HG02885 (cell line): ENCODE measurements around the gene MAVS.
"Not testable (repeated sequence)": the region's sequence is repeated elsewhere in the genome, so short reads cannot be mapped to it uniquely, and the experiment has no call there.

Experiments used
- ATAC-seq: cut with Tn5 transposase; IDR thresholded peaks from one replicate; pipeline ENCODE4 v1.9.1; 2021; ENCODE audit warnings: mild to moderate bottlenecking; ENCODE audit not compliant: unreplicated experiment, poor library complexity

Gene MAVS

DNA sequence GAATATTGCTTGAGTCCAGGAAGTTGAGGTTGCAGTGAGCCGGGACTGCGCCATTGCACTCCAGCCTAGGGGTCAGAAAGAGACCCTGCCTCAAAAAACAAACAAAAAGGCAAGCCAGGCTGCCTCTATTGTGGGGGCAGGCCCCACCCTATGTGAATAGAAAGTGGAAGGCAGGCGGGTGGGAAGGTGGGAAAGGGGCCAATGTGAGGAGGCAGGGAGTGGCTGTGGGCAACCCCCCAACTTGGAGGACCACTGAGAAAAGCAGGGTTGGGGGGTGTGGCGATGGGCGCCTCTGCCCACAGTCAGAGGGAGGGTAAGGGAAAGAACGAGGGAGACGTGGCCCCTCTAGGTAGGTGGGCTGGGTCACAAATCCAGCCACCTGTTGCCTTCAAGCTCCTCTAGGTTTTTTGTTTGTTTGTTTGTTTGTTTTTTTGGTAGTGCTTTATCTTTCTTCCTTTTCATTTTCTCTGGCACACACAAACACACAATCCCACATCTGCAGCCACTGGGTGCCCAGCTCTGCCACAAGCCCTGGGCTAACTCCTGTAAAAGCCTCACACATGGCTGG is 31.6 kb upstream of the MAVS start:
- ATAC-seq, result no peak

DNA sequence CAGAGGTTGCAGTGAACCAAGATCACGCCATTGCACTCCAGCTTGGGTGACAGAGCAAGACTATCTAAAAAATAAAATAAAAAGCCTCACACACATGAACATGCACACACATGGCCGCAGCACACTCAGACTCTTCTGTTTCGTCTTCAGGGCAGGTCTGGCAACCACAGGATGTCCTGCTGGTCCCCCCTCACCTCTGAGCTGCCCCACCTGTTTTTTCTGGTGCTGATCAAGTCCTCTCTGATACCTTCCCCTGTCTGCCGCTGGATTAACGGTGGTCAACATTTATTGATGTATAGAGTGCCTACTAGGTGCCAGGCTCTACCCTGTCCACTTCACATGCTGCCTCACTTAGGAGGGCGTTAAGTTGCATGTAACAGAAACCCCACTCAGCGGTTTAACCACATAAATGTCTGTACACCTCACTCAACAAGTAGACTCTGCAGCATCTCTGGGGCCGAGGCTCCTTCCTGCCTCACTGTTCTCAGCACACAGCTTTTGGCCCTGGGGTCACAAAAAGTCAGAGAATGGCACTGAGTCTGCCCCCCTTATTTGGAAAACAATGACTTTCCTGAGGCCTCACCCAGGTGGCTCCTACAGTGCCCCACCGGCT is 30.8 kb upstream of the MAVS start:
- ATAC-seq, result no peak

DNA sequence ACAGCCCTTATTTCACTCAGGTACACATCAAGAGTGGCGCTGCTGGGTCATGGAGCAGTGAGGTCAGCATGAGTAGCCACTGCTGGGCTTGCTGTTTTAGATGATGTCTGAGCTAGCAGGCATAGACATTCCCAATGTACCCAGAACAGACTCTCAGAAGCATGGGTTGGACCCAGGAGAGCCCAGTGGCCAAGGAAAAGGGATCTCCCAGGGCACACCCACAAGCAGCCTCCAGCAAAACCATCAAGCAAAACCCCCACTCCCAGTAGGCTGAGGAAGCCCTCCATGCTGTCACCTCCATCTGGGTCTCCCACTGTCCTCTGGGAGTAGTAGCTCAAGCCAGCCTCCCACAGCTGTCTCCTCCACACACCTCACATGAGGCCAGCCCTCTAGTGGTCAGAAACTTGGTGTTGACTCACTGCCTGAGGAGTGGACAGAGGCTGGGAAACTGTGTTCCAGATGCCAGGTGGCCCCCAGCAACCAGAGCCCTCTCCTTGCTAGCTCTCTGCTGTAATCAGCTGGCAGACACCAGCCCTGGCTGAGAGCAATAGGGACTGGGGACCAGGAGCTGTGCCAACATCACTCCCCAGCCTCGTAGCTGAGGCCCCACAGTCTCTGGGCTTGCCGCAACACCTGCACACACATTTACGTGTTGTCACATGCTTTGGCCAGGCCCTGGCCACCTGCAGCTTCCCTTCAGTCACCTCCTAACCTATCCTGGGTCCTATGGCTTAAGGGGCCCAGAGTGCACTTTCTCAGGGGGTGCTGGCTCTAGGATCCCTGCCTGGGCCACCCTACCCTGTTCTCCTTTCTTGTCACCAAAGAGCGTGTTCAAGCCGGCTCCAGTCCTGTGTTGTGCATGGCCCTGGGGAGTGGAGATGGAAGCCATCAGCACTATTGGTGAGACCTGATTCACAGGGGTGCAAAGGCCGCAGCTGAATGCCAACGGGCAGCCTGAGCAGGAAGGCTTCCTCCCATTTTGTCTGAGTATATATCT is 28.2 kb upstream of the MAVS start:
- no peak for ATAC-seq

DNA sequence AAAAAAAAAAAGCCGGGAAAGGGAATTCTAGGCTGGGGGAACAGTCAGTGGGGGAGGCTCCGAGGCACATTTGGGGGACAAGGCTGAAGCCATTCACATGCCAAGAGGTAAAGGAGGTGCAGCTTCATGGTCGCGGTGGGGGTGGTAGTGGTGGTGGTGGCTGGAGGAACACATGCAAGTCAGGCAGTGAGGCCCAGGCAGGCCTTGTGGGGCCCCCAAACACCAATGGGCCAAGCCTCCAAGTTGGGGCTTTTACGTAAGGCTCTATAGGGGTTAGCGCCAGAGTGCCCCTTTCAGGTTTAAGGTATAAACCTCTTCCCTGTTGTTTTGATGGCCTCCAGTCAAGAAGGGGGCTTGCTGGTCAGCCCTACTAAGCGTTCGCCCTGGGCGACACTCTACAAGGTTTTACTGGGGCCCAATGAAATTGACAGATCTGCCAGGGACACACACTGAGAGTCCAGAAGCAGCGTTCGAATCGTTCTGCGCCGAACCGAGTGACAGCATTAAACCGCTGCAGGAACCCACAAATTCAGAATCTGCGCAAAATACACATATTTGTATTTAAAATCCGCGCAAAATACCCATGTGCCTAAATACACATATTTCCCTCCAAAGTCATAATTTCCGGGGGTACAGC is 27.1 kb upstream of the MAVS start:
- ATAC-seq, result no peak

DNA sequence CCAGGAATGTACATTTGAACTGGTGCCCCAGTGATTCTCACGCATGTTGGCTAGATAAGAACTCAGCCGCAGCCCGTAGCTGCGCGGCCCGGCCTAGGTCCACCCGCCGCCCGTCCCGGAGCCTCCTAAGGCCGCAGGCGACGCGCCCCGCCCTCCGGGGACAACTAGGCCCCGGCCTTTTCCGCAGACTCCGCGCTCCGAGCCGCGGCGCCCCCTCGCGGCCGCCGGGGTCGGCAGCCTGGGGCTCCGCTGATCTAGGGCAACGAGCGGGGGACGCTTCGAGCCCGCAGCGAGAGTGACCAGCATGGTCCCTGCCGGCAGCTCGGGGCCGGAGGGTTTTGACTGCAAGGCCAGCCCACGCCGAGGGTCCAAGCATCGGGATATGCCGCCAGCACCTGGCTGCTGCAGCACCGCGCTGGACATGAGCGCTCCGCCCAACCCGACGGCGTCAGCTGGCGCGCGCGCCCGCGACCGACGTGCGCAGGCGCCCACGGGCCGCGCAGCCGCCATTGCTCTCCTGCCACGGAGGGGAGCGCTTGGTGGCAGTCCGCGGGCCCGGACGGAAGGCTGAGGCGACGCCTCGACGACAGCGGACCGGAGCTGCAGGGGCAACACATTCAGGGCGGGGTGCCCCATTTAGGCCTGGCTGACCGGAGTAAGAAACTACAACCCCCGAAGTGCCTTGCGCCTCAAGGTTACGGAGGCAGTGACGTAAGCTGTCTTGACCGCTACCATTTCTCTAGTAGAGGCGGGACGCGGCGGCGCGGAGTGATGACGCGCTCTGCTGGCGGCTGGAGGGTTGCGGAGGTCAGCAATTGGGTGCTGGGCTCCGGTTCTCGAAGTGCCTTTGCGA is 26.4 kb upstream of the MAVS start, which contains the start of gene AP5S1:
AP5S1 (plus strand) TSS at position 500 of the 853 bp plus-strand sequence. CDS start 1,571 bp downstream, outside the sequence.
- ATAC-seq, result peak; percentile 88

DNA sequence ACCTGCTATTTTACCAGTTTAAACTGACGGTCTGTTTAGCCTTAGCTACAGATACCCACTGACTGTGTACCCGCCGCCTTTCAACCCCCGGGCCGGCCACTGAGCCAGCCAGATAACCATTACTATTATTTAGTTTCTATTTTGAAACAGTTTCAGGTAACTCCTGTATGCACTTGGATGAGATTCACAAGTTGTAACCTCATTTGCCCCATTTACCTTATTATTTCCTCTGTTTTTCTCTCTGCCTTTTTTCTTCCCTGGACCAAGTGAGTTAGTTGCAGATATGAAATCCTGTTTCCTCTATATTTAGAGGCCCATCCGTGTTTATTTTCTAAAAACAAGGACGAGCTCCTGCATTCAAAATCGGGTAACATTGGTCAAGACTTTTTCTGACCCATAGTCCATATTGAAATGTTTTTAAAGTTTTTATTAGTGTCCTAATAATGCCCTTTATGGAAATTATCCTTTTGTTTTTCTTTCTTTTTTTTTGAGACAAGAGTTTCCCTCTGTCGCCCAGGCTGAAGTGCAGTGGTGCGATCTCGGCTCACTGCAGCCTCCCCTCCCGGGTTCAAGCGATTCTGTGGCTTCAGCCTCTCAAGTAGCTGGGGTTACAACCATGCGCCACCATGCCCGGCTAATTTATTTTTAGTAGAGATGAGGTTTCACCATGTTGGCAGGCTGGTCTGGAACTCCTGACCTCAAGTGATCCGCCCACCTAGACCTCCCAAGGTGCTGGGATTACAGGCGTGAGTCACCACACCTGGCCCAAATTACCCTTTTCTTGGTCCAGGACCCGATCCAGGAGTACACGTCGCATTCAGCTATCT is 25.5 kb upstream of the MAVS start:
- ATAC-seq, result peak; percentile 1

DNA sequence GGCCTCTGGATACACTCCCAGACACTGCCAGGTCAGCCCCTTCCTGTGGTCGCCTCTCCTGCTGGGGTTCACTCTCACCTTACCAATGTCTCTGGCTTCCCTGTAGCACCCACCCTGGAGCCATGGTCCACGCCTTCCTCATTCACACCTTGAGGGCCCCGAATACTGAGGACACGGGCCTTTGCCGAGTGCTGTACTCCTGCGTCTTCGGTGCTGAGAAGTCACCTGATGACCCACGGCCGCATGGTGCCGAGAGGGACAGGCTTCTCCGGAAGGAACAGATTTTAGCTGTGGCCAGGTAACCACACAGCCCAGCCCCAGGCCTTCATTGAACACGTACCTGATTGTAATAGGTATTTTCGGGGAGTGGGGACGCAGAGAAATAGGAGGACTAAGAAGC is 24.6 kb upstream of the MAVS start:
- ATAC-seq, result no peak

DNA sequence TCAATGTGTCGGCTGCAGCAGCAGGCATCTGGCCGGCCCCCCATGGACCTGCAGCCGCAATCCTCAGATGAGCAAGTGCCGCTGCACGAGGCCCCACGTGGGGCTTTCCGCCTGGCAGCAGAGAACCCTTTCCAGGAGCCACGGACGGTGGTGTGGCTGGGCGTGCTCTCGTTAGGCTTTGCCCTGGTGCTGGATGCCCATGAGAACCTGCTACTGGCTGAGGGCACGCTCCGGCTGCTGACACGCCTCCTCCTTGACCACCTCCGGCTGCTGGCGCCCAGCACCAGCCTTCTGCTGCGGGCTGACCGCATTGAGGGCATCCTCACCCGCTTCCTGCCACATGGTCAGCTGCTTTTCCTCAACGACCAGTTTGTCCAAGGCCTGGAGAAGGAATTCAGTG is 22.8 kb upstream of the MAVS start:
- no peak for ATAC-seq

DNA sequence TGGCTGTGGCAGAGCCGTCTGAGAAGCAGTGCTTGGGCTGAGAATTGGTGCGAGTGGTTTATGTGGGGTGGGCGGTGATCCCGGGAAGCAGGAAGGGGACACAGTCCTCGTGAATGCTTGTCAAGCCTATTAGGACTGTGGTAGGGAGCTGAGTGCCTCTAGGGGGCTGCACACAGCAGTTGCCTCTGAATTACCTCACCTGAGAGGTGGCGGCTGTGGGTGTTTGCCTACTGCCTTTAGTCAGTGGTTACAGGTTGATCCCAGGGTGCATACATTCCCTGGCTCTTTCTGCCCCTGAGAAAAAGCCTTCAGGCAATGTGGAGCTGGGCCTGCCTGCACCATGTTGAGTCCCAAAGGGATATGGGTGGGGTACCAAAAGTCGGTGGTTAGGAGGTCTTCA is 21.1 kb upstream of the MAVS start:
- ATAC-seq, result no peak

DNA sequence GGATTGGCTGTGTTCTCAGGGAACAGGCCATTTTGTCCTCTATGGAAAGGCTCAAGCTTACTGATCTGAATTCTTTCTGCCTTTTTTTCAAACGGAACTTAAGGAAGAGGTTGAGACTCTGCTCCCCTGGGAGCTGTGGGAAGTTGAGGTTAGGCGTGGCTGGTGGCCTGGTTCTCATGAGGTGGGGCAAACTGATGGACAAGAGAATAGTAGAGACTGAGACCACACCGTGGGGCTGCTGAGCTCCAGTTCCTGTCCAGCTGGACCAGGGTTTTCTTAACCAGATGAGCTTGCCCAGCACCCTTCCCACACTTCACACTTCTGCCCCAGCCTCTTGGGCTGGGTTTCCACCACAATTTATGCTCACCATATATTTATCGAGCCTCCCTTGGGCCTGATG is 20.2 kb upstream of the MAVS start:
- no peak for ATAC-seq

DNA sequence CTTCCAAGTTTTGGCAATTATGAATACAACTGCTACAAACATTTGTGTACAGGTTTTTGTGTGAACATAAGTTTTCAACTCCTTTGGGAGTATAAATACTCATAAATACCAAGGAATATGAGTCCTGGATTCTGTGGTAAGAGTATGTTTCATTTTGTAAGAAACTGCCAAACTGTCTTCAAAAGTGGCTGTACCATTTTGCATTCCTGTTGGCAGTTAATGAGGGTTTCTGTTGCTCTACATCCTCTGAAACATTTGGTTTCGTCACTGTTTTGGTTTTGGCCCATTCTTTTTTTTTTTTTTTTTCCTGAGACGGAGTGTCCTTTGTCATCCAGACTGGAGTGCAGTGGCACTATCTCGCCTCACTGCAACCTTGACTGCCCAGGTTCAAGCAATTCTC is 17.8 kb upstream of the MAVS start:
- ATAC-seq, result no peak

DNA sequence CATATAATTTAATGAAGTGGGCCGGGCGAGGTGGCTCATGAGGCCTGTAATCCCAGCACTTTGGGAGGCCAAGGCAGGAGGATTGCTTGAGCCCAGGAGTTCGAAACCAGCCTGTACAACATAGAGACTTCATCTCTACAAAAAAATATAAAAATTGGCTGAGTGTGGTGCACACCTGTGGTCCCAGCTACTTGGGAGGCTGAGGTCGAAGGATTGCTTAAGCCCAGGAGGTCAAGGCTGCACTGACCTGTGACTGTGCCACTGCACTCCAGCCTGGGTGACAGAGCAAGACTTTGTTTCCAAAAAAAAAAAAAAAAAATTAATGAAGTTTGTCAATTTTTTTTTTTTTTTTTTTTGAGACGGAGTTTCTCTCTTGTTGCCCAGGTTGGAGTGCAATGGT is 16.7 kb upstream of the MAVS start:
- ATAC-seq, result not testable (repeated sequence)

DNA sequence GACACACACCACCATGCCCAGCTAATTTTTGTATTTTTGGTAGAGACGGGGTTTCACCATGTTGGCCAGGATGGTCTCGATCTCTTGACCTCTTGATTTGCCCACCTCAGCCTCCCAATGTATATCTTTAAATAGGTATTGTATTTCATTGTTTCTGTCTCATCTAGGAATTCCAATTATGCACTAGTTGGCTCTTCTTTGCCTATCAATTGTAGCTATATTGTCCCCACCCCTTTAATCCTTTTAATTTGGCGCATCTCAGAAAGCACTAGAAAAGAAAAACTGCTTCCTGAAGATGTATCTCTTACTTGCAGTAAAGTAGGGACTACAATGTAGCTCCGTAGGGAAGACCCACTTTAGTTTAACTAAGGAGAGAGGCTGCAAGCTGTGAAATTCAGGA is 10.5 kb upstream of the MAVS start:
- ATAC-seq, result no peak

DNA sequence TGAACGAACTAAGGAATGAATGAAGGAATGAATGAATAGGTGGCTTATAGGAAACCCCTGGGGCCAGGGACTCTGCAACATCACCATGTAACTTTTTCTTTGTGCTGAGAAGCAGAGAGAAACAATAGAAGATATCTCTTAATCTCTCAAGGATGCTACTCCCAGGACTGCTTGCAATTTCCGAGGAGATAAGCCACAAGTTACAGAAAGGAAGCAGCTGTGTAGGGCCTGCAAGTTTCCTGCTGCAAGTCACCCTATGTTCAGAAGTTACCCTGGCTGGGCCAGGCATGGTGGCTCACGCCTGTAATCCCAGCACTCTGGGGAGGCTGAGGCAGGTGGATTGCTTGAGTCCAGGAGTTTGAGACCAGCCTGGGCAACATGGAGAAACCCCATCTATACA is 7.3 kb upstream of the MAVS start:
- no peak for ATAC-seq

DNA sequence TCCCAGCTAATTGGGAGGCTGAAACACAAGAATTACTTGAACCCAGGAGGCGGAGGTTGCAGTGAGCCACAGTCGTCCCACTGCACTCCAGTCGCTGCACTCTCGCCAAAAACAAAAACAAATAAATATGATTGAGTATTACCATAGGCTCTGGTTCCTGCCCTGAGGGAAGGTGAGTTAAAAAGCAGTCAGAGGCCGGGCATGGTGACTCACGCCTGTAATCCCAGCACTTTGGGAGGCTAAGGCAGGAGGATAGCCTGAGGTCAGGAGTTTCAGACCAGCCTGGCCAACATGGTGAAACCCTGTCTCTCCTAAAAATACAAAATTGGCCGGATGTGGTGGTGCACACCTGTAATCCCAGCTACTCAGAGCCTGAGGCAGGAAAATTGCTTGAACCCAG is 6.4 kb upstream of the MAVS start:
- not testable (repeated sequence) for ATAC-seq

DNA sequence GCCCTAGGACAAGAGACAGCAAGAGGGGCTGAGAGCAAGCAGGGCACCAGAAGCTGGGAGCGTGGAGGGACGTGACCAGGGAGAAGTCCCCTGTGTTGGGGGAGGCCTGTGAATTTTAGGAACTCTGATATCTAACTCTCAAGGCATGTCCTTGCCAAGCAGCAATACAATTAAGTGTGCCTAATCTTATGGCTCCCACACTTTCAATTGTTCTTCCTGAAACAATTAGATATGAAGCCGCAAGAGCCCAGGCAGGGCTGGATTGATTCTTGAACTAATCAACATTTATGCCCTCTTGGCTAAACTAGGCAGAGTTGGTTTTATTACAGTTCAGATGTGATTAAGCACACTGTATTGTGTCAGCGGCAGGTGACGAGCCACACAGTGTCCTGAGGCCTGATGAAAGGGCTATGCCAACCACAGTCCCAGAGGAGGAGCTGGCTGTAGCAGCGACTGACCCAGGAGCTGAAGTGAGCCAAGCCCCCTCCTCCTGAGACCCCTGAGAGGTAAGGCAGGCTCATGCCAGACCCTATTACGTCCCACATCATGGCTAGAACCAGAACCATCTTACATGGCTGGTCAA is 4.2 kb upstream of the MAVS start:
- ATAC-seq, result no peak

DNA sequence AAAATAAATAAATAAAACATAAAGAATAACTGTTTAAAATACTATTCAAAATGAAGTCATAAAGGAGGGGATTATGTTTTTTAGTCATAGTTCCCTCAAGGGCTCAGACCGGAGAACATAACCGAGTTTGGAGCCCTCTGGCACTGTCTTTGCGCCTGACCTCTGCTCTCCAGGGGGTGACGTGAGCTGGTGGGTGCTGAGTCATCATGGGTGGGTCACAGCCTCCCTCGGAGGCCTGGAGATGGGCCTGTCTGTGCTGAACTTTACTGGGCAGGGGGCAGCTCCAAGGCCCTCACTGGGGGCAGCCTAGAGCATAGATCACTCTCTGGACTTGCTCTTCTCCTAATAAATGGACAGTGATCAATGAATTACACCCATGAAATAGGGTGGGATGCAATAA is 3.1 kb upstream of the MAVS start:
- no peak for ATAC-seq

DNA sequence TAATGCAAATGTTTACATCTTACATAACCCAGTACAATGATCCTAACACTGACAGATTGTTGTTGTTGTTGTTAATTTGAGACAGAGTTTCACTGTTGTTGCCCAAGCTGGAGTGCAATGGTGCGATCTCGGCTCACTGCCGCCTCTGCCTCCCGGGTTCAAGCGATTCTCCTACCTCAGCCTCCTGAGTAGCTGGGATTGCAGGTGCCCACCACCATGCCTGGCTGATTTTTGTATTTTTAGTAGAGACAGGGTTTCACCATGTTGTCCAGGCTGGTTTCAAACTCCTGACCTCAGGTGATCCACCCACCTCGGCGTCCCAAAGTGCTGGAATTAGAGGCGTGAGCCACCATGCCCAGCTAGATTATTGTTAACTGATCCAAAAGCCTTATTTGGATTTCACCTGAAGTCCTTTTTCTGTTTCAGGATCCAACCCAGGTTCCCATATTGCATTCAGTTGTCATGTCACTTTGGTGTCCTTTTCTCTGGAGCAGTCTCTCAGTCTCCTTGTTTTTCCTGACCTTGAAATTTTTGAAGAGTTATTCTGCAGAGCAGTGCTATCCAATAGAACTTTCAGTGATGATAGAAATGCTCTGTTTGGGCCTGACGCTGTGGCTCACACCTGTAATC is 2.5 kb upstream of the MAVS start:
- ATAC-seq, result not testable (repeated sequence)
